ENCODE measurements around the gene GLIS1. TPM values are rescaled to one million over a fixed set of nuclear protein-coding genes. Genes with fewer than 3 reads are reported as not detected.

GLIS1 gene
- total RNA-seq, 1 experiment from 2014 or later, result 0.24 TPM

- no peak overlapping the region for H3K27ac Mint-ChIP-seq
These were observed 163.0 kb downstream of the GLIS1 start for GRCh38 chr1:53575955-53576320.

More at GRCh38 chr1:53575955-53576320, 163.0 kb downstream of the GLIS1 start:
- H3K36me3 Mint-ChIP-seq, result no peaks in the 10 kb centered on the region
- H3K4me3 Mint-ChIP-seq, result no peak overlapping the region
- ChIA-PET CTCF (interaction anchor here (0.8 to 2.2 kb wide), 6 partner anchors 16 to 140 kb away, joined by 3 to 49 read pairs (median 7); no protein-coding TSS in a partner anchor), POLR2A (no interaction called here)
- DNase-seq (ENCODE audit: low spot score) (peak; percentile 6), ATAC-seq (no peak)
- H3K4me1 Mint-ChIP-seq, result peaks cover 19% of the 10 kb centered on the region
- no peaks in the 10 kb centered on the region; the same call in 1 of the 2 replicates for H3K27me3 Mint-ChIP-seq (ENCODE audit: low read depth)
- TF ChIP-seq ZNF281 (CRISPR knock-in tag; IDR thresholded peaks at IDR 0.05) (no peak), KAT7 (CRISPR knock-in tag; IDR thresholded peaks at IDR 0.05; ENCODE audit: borderline replicate concordance) (no peak), RORB (CRISPR knock-in tag; IDR thresholded peaks at IDR 0.05) (no peak), IRF2 (CRISPR knock-in tag; IDR thresholded peaks at IDR 0.05; ENCODE audit: borderline replicate concordance, low read depth) (no peak), AR (CRISPR knock-in tag; IDR thresholded peaks at IDR 0.05) (no peak), NFATC4 (CRISPR knock-in tag; IDR thresholded peaks at IDR 0.05) (no peak), JUN (CRISPR knock-in tag; IDR thresholded peaks at IDR 0.05) (no peak), MAX (CRISPR knock-in tag; IDR thresholded peaks at IDR 0.05) (no peak), PREB (CRISPR knock-in tag; IDR thresholded peaks at IDR 0.05; ENCODE audit: borderline replicate concordance) (no peak), ZSCAN18 (CRISPR knock-in tag; IDR thresholded peaks at IDR 0.05) (no peak), RELA (CRISPR knock-in tag; IDR thresholded peaks at IDR 0.05; ENCODE audit: borderline replicate concordance) (no peak), SP1 (CRISPR knock-in tag; conservative IDR thresholded peaks at IDR 0.05) (no peak)
- H3K9me3 Mint-ChIP-seq, result peaks cover 4% of the 10 kb centered on the region; the same call in 1 of the 2 replicates
